Calu3 (cell line): ENCODE measurements around the gene FBP1. TPM values are rescaled to one million over a fixed set of nuclear protein-coding genes. Genes with fewer than 3 reads are reported as not detected.
"Not testable (repeated sequence)": the region's sequence is repeated elsewhere in the genome, so short reads cannot be mapped to it uniquely, and the experiment has no call there.

Source experiments
- BruUV-seq: library from RNA; stranded (reverse); fragments of 400-500 nt; replicated peaks from 2 replicates; lab custom pipeline; 2021; lab: Mats Ljungman, UMichigan
- CTCF ChIA-PET: fragments of 300-600 bp; sonication (Branson Sonifier 250); formaldehyde crosslinking; loops from one replicate; lab custom pipeline; 2022; ENCODE audit warnings: antibody characterized with exemption; lab: Charles Lee
- DNase-seq: peaks from one replicate; pipeline ENCODE4 v3.0.0; 2022
- H3K27ac Mint-ChIP-seq: one replicate; pipeline ENCODE4 v1.8.0; 2022; ENCODE audit warnings: mixed read lengths; ENCODE audit not compliant: unreplicated experiment
- H3K27me3 Mint-ChIP-seq: one replicate; pipeline ENCODE4 v1.8.0; 2022; ENCODE audit warnings: mixed read lengths; ENCODE audit not compliant: unreplicated experiment
- H3K36me3 Mint-ChIP-seq: one replicate; pipeline ENCODE4 v1.8.0; 2022; ENCODE audit warnings: mild to moderate bottlenecking, moderate library complexity, mixed read lengths; ENCODE audit not compliant: insufficient read depth, unreplicated experiment
- H3K4me1 Mint-ChIP-seq: one replicate; pipeline ENCODE4 v1.8.0; 2022; ENCODE audit warnings: mild to moderate bottlenecking, low read depth, mixed read lengths; ENCODE audit not compliant: unreplicated experiment
- H3K4me3 Mint-ChIP-seq: one replicate; pipeline ENCODE4 v1.8.0; 2022; ENCODE audit warnings: mild to moderate bottlenecking, low read depth, moderate library complexity, mixed read lengths; ENCODE audit not compliant: unreplicated experiment
- H3K9me3 Mint-ChIP-seq: one replicate; pipeline ENCODE4 v1.8.0; 2022; ENCODE audit warnings: low read depth, mixed read lengths; ENCODE audit not compliant: unreplicated experiment
- intact Hi-C: fragments of 100-400 bp; cut with micrococcal nuclease; formaldehyde crosslinking; loops from one replicate; pipeline ENCODE4 v1.10.0; 2022; ENCODE audit not compliant: unreplicated experiment
- total RNA-seq: library from RNA; stranded (reverse); gene quantifications from 2 replicates; pipeline ENCODE4 v1.2.3, GENCODE V29; 2022
- TF ChIP-seq, protein P1 (sequence below): fragments of 200-600 bp; IDR thresholded peaks from one replicate; pipeline ENCODE4 v1.8.0; 2022; ENCODE audit warnings: antibody characterized with exemption; ENCODE audit not compliant: unreplicated experiment

The FBP1 gene
- total RNA-seq, 1 experiment from 2014 or later = 7.7 TPM

DNA sequence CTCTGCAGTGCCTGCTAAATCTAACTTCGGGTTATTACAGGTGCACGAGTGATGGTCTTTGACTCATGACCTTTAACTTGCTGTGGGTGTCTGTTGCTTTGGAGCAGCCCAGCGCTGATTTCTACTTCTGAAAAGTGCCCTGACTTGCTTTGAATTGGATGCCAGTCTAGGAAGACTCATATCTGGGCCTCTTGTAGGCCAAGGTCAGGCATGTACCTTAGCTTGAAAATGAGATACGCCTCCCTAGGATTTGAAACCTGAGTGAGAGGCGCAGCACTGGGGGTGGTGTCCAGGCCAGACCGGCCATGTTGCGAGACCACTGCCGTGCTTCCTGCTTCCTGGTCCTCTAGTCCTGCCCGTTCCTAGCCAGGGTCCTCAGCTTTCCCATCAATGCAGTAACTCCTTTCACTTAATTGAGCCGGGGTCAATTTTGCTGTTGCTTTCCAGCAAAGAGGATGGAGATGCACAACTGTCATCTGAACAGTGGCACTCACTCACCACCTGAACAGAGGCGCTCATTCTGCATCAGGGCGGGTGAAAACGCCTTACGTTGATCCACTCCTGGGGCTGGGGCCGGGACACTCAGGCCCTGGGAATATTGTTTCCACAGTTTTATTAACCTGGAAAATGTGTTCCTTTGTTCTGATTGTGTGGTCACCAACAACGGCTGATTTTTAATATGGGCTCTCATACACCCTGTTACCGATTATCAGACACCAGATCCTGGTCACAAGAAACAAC lies 70.2 kb downstream of the FBP1 start:
- no peak overlapping the region for H3K27ac Mint-ChIP-seq
- peaks cover 26% of the 10 kb centered on the region for H3K27me3 Mint-ChIP-seq
- intact Hi-C loops = no loop called here
- BruUV-seq = no TSS peak
- H3K4me1 Mint-ChIP-seq = no peaks in the 10 kb centered on the region
- DNase-seq = no peak
- H3K36me3 Mint-ChIP-seq = no peaks in the 10 kb centered on the region
- TF ChIP-seq, protein P1, sequence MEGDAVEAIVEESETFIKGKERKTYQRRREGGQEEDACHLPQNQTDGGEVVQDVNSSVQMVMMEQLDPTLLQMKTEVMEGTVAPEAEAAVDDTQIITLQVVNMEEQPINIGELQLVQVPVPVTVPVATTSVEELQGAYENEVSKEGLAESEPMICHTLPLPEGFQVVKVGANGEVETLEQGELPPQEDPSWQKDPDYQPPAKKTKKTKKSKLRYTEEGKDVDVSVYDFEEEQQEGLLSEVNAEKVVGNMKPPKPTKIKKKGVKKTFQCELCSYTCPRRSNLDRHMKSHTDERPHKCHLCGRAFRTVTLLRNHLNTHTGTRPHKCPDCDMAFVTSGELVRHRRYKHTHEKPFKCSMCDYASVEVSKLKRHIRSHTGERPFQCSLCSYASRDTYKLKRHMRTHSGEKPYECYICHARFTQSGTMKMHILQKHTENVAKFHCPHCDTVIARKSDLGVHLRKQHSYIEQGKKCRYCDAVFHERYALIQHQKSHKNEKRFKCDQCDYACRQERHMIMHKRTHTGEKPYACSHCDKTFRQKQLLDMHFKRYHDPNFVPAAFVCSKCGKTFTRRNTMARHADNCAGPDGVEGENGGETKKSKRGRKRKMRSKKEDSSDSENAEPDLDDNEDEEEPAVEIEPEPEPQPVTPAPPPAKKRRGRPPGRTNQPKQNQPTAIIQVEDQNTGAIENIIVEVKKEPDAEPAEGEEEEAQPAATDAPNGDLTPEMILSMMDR = no peak
- H3K9me3 Mint-ChIP-seq = no peaks in the 10 kb centered on the region
- CTCF ChIA-PET = interaction anchor here (0.5 kb wide), 1 partner anchor 1474 kb away, joined by 3 read pairs; no protein-coding TSS in a partner anchor
- no peak overlapping the region for H3K4me3 Mint-ChIP-seq

DNA sequence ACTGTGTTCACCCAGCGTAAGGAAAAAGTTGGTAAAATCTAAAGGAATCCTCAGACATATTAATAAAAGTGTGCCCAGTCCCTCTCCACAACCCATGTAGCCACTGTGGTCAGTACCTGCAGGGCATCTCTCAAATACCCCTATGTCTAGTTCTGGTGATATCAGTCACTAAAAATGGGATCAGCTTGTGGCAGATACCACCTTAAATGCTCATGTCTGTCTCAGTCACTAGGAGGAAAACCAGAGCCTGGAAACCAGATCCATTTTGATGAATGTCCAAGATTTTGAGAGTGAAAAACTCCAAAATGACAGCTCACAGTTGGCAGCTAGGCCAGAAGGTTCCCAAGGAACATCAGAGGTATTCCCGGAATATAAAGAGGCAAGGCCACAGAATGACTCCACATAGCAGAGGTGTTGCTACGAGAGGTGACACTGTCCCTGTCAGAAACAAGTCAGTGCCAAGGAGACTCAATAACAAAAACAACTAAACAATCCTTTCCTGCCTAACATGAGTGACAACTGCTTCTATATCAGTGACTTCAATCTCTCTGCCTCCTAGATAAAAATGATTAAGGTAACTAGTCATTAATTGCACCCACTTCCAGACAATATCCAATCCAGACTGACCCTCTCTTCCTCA lies 70.9 kb downstream of the FBP1 start:
- H3K4me1 Mint-ChIP-seq = no peaks in the 10 kb centered on the region
- intact Hi-C loops = no loop called here
- peaks cover 21% of the 10 kb centered on the region for H3K27me3 Mint-ChIP-seq
- H3K27ac Mint-ChIP-seq = no peak overlapping the region
- no peaks in the 10 kb centered on the region for H3K9me3 Mint-ChIP-seq
- TF ChIP-seq, protein P1 = no peak
- DNase-seq = no peak
- H3K4me3 Mint-ChIP-seq = no peak overlapping the region
- CTCF ChIA-PET = no interaction called here
- no TSS peak for BruUV-seq
- no peaks in the 10 kb centered on the region for H3K36me3 Mint-ChIP-seq

DNA sequence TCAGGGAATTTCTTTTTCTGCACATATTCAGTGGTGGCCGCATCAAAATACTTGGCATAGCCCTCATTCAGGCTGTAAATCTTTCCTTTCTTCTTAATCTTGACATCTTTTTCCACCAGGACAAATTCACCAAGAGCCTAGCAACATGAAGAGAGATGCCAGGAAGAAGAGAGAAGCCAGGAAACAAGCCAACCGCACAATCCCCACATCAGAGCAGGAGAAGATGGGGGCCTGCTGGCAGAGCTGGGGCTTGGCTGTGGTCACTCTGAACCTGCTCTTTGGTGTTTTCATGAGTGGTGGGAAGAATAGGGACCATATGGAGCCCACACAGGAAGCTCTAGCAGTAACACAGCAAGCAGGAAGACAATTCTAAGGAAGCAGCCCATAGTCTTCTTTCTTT lies 72.0 kb downstream of the FBP1 start:
- no TSS peak for BruUV-seq
- TF ChIP-seq, protein P1 = no peak
- Mint-ChIP-seq H3K9me3 (no peaks in the 10 kb centered on the region), H3K36me3 (no peaks in the 10 kb centered on the region), H3K4me3 (no peak overlapping the region), H3K27ac (no peak overlapping the region), H3K27me3 (peaks cover 10% of the 10 kb centered on the region), H3K4me1 (no peaks in the 10 kb centered on the region)
- intact Hi-C loops = no loop called here
- CTCF ChIA-PET = no interaction called here
- DNase-seq = no peak

DNA sequence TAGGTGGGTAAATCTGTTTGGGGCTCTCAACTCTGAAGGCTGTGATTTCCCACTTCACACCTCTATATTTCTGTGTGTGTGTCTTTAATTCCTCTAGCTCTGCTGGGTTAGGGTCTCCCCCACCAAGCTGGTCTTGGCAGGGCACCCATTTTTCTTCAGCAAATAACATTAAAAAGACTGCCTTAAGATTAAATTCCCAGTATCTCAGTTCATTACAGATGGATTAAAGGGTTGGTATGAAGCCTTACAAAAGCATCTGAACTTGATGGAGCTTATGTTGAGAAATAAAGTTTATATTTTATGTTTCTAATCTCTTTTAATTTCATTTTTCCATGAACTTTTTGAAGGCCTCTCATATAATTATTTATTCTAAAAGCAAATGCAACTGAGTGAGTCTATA lies 72.8 kb downstream of the FBP1 start:
- peaks cover 2% of the 10 kb centered on the region for H3K27me3 Mint-ChIP-seq
- H3K4me3 Mint-ChIP-seq = no peak overlapping the region
- H3K27ac Mint-ChIP-seq = no peak overlapping the region
- CTCF ChIA-PET = no interaction called here
- no peak for DNase-seq
- H3K36me3 Mint-ChIP-seq = no peaks in the 10 kb centered on the region
- intact Hi-C loops = no loop called here
- H3K4me1 Mint-ChIP-seq = no peaks in the 10 kb centered on the region
- TF ChIP-seq, protein P1 = no peak
- no TSS peak for BruUV-seq
- H3K9me3 Mint-ChIP-seq = no peaks in the 10 kb centered on the region

DNA sequence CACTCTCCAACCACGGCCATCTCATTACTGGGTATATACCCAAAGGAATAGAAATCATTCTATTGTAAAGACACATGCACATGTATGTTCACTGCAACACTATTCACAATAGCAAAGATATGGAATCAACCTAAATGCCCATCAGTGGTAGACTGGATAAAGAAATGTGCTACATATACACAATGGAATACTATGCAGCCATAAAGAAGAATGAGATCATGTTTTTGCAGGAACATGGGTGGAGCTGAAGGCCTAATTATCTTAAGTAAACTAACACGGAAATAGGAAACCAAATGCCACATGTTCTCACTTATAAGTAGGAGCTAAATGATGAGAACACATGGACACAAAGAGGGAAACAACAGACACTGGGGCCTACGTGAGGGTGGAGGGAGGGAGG lies 75.0 kb downstream of the FBP1 start:
- H3K9me3 Mint-ChIP-seq, H3K36me3 Mint-ChIP-seq, CTCF ChIA-PET, H3K4me1 Mint-ChIP-seq, BruUV-seq, intact Hi-C loops, H3K27ac Mint-ChIP-seq, H3K27me3 Mint-ChIP-seq, DNase-seq, H3K4me3 Mint-ChIP-seq: not testable (repeated sequence)
